Stomach (tissue), 4 donors: ENCODE measurements around the gene CACNA1E.

Experiments used
- EP300 ChIP-seq: sonication (generic); formaldehyde crosslinking; IDR thresholded peaks from one replicate; pipeline ENCODE4 v1.6.1; 2017; ENCODE audit warnings: antibody characterized with exemption
- POLR2AphosphoS5 ChIP-seq, 3 donors: sonication (generic); formaldehyde crosslinking; IDR thresholded peaks; one replicate each; pipeline ENCODE4 v1.6.1; 2016; ENCODE audit warnings: antibody characterized with exemption in 3 of 3
- TF ChIP-seq, protein P1 (sequence below), 7 experiments: fragments of 450-650 bp in 4 of 7; fragments of 200-600 bp in 3 of 7; sonication (generic) in 3 of 7; IDR thresholded peaks; one replicate each; pipeline ENCODE4 v1.5.1; 2016 to 2019; ENCODE audit warnings: antibody characterized with exemption in 7 of 7, control low read depth in 2 of 7, mild to moderate bottlenecking in 1 of 7

DNA sequence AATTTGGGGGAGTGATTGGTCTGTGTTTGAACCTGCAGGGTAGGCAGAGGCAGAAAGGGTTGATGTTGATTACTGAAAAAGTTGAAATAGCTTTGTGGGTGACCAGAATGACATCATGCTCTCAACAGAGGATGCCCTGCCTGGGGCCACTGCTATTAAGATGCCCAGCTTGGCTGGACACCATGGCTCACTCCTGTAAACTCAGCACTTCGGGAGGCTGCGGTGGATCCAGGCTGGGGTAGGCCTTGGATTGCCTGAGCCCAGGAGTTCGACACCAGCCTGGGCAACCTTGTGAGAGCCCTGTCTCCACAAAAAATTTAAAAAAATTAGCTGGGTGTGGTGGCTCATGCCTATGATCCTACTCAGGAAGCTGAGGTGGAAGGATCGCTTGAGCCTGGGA lies 42.8 kb upstream of the CACNA1E start:
- TF ChIP-seq, protein P1, sequence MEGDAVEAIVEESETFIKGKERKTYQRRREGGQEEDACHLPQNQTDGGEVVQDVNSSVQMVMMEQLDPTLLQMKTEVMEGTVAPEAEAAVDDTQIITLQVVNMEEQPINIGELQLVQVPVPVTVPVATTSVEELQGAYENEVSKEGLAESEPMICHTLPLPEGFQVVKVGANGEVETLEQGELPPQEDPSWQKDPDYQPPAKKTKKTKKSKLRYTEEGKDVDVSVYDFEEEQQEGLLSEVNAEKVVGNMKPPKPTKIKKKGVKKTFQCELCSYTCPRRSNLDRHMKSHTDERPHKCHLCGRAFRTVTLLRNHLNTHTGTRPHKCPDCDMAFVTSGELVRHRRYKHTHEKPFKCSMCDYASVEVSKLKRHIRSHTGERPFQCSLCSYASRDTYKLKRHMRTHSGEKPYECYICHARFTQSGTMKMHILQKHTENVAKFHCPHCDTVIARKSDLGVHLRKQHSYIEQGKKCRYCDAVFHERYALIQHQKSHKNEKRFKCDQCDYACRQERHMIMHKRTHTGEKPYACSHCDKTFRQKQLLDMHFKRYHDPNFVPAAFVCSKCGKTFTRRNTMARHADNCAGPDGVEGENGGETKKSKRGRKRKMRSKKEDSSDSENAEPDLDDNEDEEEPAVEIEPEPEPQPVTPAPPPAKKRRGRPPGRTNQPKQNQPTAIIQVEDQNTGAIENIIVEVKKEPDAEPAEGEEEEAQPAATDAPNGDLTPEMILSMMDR (IDR thresholded peaks at IDR 0.05): no peak
- TF ChIP-seq POLR2AphosphoS5 (IDR thresholded peaks at IDR 0.05) (no peak), EP300 (no peak)
